Gastroesophageal sphincter (tissue), 4 donors: ENCODE results near the gene MSL3B.

Experiments used
- ATAC-seq: fragments of 150-250 bp; one replicate; pipeline ENCODE4 v1.9.1; 2016; ENCODE audit warnings: mild to moderate bottlenecking, moderate library complexity
- H3K27ac ChIP-seq, 4 donors: fragments of 200-600 bp; sonication (generic) in 3 of 4; 1 replicate in 3 of 4; 2 replicates in 1 of 4; pipeline ENCODE4 v1.5.1; 2016 to 2019
- H3K27me3 ChIP-seq: fragments of 200-600 bp; sonication (generic); one replicate; pipeline ENCODE4 v1.5.1; 2019
- H3K36me3 ChIP-seq, 2 donors: fragments of 200-600 bp; sonication (generic); one replicate each; pipeline ENCODE4 v1.5.1; 2019; ENCODE audit warnings: control low read depth in 1 of 2
- H3K4me1 ChIP-seq, 3 donors: fragments of 200-600 bp; sonication (generic); 1 replicate in 2 of 3; 2 replicates in 1 of 3; pipeline ENCODE4 v1.5.1; 2016 to 2019; ENCODE audit warnings: control low read depth in 2 of 3
- H3K4me3 ChIP-seq, 2 donors: fragments of 200-600 bp; sonication (generic); one replicate each; pipeline ENCODE4 v1.5.1; 2019; ENCODE audit warnings: mild to moderate bottlenecking in 1 of 2, moderate library complexity in 1 of 2
- H3K9me3 ChIP-seq, 3 donors: fragments of 200-600 bp; sonication (generic); one replicate each; pipeline ENCODE4 v1.5.1; 2017 to 2019; ENCODE audit warnings: control low read depth in 2 of 3
- CTCF ChIP-seq, 4 experiments: fragments of 200-600 bp in 2 of 4; fragments of 450-650 bp in 2 of 4; sonication (generic) in 1 of 4; IDR thresholded peaks; one replicate each; pipeline ENCODE4 v1.5.1; 2017 to 2019; ENCODE audit warnings: antibody characterized with exemption in 4 of 4, mild to moderate bottlenecking in 2 of 4, moderate library complexity in 2 of 4
- EP300 ChIP-seq: sonication (generic); formaldehyde crosslinking; IDR thresholded peaks from one replicate; pipeline ENCODE4 v1.6.1; 2017; ENCODE audit warnings: antibody characterized with exemption, mild to moderate bottlenecking
- POLR2A ChIP-seq, 2 donors: fragments of 450-650 bp; IDR thresholded peaks; one replicate each; pipeline ENCODE4 v1.6.1; 2017; ENCODE audit warnings: antibody characterized with exemption in 2 of 2, mild to moderate bottlenecking in 2 of 2, moderate library complexity in 1 of 2
- POLR2AphosphoS5 ChIP-seq: sonication (generic); formaldehyde crosslinking; IDR thresholded peaks from one replicate; pipeline ENCODE4 v1.6.1; 2017; ENCODE audit warnings: antibody characterized with exemption
- WGBS, 2 donors: methylation state at CpG; one replicate each; pipeline ENCODE4 v1.1.5; 2018; ENCODE audit warnings: low coverage in 1 of 2; 5-methylcytosine and 5-hydroxymethylcytosine counted together

MSL3B gene

DNA sequence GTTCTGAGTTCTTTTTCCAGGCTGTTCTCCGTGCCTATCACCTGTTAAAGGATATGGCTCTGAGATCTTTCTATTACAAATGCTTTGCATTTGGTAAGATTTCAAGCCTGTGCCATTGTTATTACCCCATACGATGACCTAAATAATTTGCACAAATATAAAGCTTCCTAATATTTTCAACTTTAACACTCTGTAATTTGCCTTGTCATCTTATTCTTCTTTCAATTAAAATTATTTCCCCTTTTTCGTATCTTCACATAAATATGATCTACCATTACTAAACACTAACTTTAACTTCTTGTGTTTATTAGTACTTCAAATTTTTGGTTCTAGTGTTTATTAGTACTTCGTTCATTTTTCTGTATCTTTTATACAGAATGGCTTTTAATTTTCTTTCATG lies 3.2 kb upstream of the MSL3B start:
- 50 to 53% methylated on average over 4 of the region's 4 CpGs for WGBS, 2 donors
- Histone ChIP-seq H3K9me3 (peaks cover 0 to 10% (median 0%) of the 10 kb centered on the region in 3 donors), H3K4me1 (no peaks in the 10 kb centered on the region), H3K27me3 (peaks cover 31% of the 10 kb centered on the region), H3K27ac (no peak overlapping the region), H3K36me3 (no peaks in the 10 kb centered on the region), H3K4me3 (no peak overlapping the region)
- no peak for TF ChIP-seq POLR2AphosphoS5
- TF ChIP-seq EP300 = no peak
- no peak for TF ChIP-seq POLR2A (IDR thresholded peaks at IDR 0.05)
- TF ChIP-seq CTCF (IDR thresholded peaks at IDR 0.05) = no peak
- ATAC-seq = no peak

- peaks cover 10% of the 10 kb centered on the region for H3K27me3 ChIP-seq
- no peak overlapping the region for H3K27ac ChIP-seq
- WGBS, 2 donors = 93% methylated on average over 3 of the region's 11 CpGs
- H3K36me3 ChIP-seq = no peaks in the 10 kb centered on the region
- H3K4me1 ChIP-seq = no peaks in the 10 kb centered on the region
- no peak for ATAC-seq
- H3K4me3 ChIP-seq = no peak overlapping the region
- H3K9me3 ChIP-seq = peaks cover 0 to 10% (median 0%) of the 10 kb centered on the region in 3 donors
- TF ChIP-seq CTCF (IDR thresholded peaks at IDR 0.05) (no peak), EP300 (no peak), POLR2A (IDR thresholded peaks at IDR 0.05) (no peak), POLR2AphosphoS5 (no peak)
These were observed 1.7 kb downstream of the MSL3B start for GRCh38 chr2:233866479-233866878.

GRCh38 chr2:233865838-233866237 lies 2.3 kb downstream of the MSL3B start:
- Histone ChIP-seq H3K27ac (no peak overlapping the region), H3K27me3 (peaks cover 6% of the 10 kb centered on the region), H3K36me3 (no peaks in the 10 kb centered on the region), H3K9me3 (peaks cover 0 to 10% (median 0%) of the 10 kb centered on the region in 3 donors), H3K4me1 (no peaks in the 10 kb centered on the region), H3K4me3 (no peak overlapping the region)
- TF ChIP-seq POLR2AphosphoS5 = no peak
- TF ChIP-seq POLR2A (IDR thresholded peaks at IDR 0.05) = no peak
- no peak for TF ChIP-seq CTCF (IDR thresholded peaks at IDR 0.05)
- no peak for TF ChIP-seq EP300
- WGBS, 2 donors = 83 to 100% methylated on average over 1 to 2 of the region's 3 CpGs
- ATAC-seq = no peak

DNA sequence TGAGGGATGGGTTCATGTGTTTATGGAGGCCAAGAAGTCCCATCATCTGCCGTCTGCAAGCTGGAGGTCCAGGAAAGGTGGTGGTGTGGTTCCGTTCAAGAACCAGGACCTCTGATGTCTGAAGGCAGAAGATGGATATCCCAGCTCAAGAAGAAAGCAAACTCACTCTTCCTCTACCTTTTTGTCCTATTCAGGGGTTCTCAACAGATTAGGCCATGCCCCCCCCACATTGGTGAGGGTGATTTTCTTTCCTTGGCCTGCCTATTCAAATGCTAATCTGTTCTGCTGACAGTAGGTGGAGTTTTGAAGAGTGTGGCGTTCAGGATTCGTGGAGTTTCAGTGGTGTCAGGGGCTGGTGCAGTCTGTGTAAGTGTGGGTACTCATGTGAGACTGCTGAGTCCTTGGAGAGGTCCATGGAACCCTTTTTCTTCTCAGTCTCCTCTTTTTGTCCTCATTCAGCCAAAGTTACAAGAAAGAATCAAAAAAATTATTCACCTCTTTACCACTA lies 5.9 kb downstream of the MSL3B start:
- H3K4me1 ChIP-seq = peaks cover 0 to 8% (median 0%) of the 10 kb centered on the region in 3 donors
- H3K9me3 ChIP-seq = no peaks in the 10 kb centered on the region
- H3K36me3 ChIP-seq = no peaks in the 10 kb centered on the region
- H3K27me3 ChIP-seq = no peaks in the 10 kb centered on the region
- H3K4me3 ChIP-seq = no peak overlapping the region
- ATAC-seq = no peak
- WGBS, 2 donors = 55 to 64% methylated on average over 4 of the region's 4 CpGs
- TF ChIP-seq EP300 (no peak), CTCF (IDR thresholded peaks at IDR 0.05) (no peak), POLR2A (IDR thresholded peaks at IDR 0.05) (no peak), POLR2AphosphoS5 (no peak)
- no peak overlapping the region for H3K27ac ChIP-seq

DNA sequence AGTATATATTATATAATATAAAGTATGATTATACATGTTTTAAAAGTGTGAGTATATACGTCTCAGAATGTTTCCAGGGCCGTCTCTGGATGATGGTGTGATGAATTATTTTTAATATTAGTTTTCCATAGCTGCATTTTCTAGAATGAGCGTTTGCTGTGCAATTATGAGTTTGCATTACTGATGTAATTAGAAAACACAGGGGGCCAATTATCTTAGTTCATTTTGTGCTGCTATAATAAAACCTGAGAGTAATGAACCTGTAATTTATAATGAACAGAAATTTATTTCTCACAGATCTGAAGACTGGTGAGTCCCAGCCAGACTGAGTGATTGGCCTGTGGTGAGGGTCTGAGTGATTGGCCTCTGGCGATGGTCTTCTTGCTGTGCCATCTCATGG lies 9.9 kb downstream of the MSL3B start:
- WGBS, 2 donors = 72 to 75% methylated on average over 4 of the region's 4 CpGs
- Histone ChIP-seq H3K27me3 (peaks cover 3% of the 10 kb centered on the region), H3K4me1 (peaks cover 0 to 25% (median 6%) of the 10 kb centered on the region in 3 donors), H3K36me3 (no peaks in the 10 kb centered on the region), H3K4me3 (no peak overlapping the region), H3K9me3 (no peaks in the 10 kb centered on the region), H3K27ac (no peak overlapping the region)
- ATAC-seq = no peak
- TF ChIP-seq CTCF (IDR thresholded peaks at IDR 0.05) (no peak), POLR2A (IDR thresholded peaks at IDR 0.05) (no peak), POLR2AphosphoS5 (no peak), EP300 (no peak)
